ENCODE results near the gene PFN3. TPM values are rescaled to one million over a fixed set of nuclear protein-coding genes. Genes with fewer than 3 reads are reported as not detected.
"Not testable (repeated sequence)": the region's sequence is repeated elsewhere in the genome, so short reads cannot be mapped to it uniquely, and the experiment has no call there.

The PFN3 gene
- total RNA-seq, 1 donor from 2014 or later = not detected

- no peak overlapping the region for H3K27ac Mint-ChIP-seq (ENCODE audit: unreplicated experiment)
- H3K27me3 Mint-ChIP-seq (ENCODE audit: unreplicated experiment) = no peaks in the 10 kb centered on the region
- no peak overlapping the region for H3K4me3 Mint-ChIP-seq (ENCODE audit: unreplicated experiment)
- H3K36me3 Mint-ChIP-seq (ENCODE audit: unreplicated experiment) = no peaks in the 10 kb centered on the region
- H3K4me1 Mint-ChIP-seq (ENCODE audit: unreplicated experiment) = peaks cover 9% of the 10 kb centered on the region
- no peaks in the 10 kb centered on the region for H3K9me3 Mint-ChIP-seq (ENCODE audit: unreplicated experiment)
- no peak for DNase-seq (ENCODE audit: extremely low spot score, unreplicated experiment)
- TF ChIP-seq, protein P1, sequence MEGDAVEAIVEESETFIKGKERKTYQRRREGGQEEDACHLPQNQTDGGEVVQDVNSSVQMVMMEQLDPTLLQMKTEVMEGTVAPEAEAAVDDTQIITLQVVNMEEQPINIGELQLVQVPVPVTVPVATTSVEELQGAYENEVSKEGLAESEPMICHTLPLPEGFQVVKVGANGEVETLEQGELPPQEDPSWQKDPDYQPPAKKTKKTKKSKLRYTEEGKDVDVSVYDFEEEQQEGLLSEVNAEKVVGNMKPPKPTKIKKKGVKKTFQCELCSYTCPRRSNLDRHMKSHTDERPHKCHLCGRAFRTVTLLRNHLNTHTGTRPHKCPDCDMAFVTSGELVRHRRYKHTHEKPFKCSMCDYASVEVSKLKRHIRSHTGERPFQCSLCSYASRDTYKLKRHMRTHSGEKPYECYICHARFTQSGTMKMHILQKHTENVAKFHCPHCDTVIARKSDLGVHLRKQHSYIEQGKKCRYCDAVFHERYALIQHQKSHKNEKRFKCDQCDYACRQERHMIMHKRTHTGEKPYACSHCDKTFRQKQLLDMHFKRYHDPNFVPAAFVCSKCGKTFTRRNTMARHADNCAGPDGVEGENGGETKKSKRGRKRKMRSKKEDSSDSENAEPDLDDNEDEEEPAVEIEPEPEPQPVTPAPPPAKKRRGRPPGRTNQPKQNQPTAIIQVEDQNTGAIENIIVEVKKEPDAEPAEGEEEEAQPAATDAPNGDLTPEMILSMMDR (IDR thresholded peaks at IDR 0.05) = no peak
Measured at GRCh38 chr5:177421062-177421798, 20.8 kb upstream of the PFN3 start.

- H3K4me3 Mint-ChIP-seq (ENCODE audit: unreplicated experiment); H3K27me3 Mint-ChIP-seq (ENCODE audit: unreplicated experiment); H3K4me1 Mint-ChIP-seq (ENCODE audit: unreplicated experiment); H3K36me3 Mint-ChIP-seq (ENCODE audit: unreplicated experiment); H3K9me3 Mint-ChIP-seq (ENCODE audit: unreplicated experiment); DNase-seq (ENCODE audit: extremely low spot score, unreplicated experiment); H3K27ac Mint-ChIP-seq (ENCODE audit: unreplicated experiment): not testable (repeated sequence)
Measured at GRCh38 chr5:177420472-177420871, 20.0 kb upstream of the PFN3 start.

GRCh38 chr5:177419046-177419445, 18.6 kb upstream of the PFN3 start:
- H3K4me3 Mint-ChIP-seq (ENCODE audit: unreplicated experiment) = no peak overlapping the region
- no peaks in the 10 kb centered on the region for H3K9me3 Mint-ChIP-seq (ENCODE audit: unreplicated experiment)
- H3K4me1 Mint-ChIP-seq (ENCODE audit: unreplicated experiment) = peaks cover 3% of the 10 kb centered on the region
- no peak for DNase-seq (ENCODE audit: extremely low spot score, unreplicated experiment)
- no peaks in the 10 kb centered on the region for H3K36me3 Mint-ChIP-seq (ENCODE audit: unreplicated experiment)
- H3K27me3 Mint-ChIP-seq (ENCODE audit: unreplicated experiment) = peaks cover under 1% of the 10 kb centered on the region
- no peak overlapping the region for H3K27ac Mint-ChIP-seq (ENCODE audit: unreplicated experiment)
- TF ChIP-seq, protein P1 (IDR thresholded peaks at IDR 0.05) = no peak

GRCh38 chr5:177417081-177417480, 16.6 kb upstream of the PFN3 start:
- H3K27me3 Mint-ChIP-seq (ENCODE audit: unreplicated experiment); H3K27ac Mint-ChIP-seq (ENCODE audit: unreplicated experiment); DNase-seq (ENCODE audit: extremely low spot score, unreplicated experiment); H3K9me3 Mint-ChIP-seq (ENCODE audit: unreplicated experiment); H3K4me1 Mint-ChIP-seq (ENCODE audit: unreplicated experiment); H3K4me3 Mint-ChIP-seq (ENCODE audit: unreplicated experiment); H3K36me3 Mint-ChIP-seq (ENCODE audit: unreplicated experiment): not testable (repeated sequence)

GRCh38 chr5:177414481-177414880, 14.0 kb upstream of the PFN3 start:
- H3K36me3 Mint-ChIP-seq (ENCODE audit: unreplicated experiment) = no peaks in the 10 kb centered on the region
- H3K9me3 Mint-ChIP-seq (ENCODE audit: unreplicated experiment) = no peaks in the 10 kb centered on the region
- H3K4me1 Mint-ChIP-seq (ENCODE audit: unreplicated experiment) = no peaks in the 10 kb centered on the region
- no peak for DNase-seq (ENCODE audit: extremely low spot score, unreplicated experiment)
- peaks cover 2% of the 10 kb centered on the region for H3K27me3 Mint-ChIP-seq (ENCODE audit: unreplicated experiment)
- TF ChIP-seq, protein P1 (IDR thresholded peaks at IDR 0.05) = no peak
- H3K27ac Mint-ChIP-seq (ENCODE audit: unreplicated experiment) = no peak overlapping the region
- H3K4me3 Mint-ChIP-seq (ENCODE audit: unreplicated experiment) = no peak overlapping the region

- H3K27me3 Mint-ChIP-seq (ENCODE audit: unreplicated experiment) = peaks cover 2% of the 10 kb centered on the region
- H3K36me3 Mint-ChIP-seq (ENCODE audit: unreplicated experiment) = no peaks in the 10 kb centered on the region
- no peak for DNase-seq (ENCODE audit: extremely low spot score, unreplicated experiment)
- H3K4me1 Mint-ChIP-seq (ENCODE audit: unreplicated experiment) = no peaks in the 10 kb centered on the region
- H3K27ac Mint-ChIP-seq (ENCODE audit: unreplicated experiment) = no peak overlapping the region
- TF ChIP-seq, protein P1 (IDR thresholded peaks at IDR 0.05) = no peak
- no peaks in the 10 kb centered on the region for H3K9me3 Mint-ChIP-seq (ENCODE audit: unreplicated experiment)
- H3K4me3 Mint-ChIP-seq (ENCODE audit: unreplicated experiment) = no peak overlapping the region
Measured at GRCh38 chr5:177412603-177413233, 12.3 kb upstream of the PFN3 start.
